ENCODE measurements around the gene PCDH1.

Gene PCDH1

DNA sequence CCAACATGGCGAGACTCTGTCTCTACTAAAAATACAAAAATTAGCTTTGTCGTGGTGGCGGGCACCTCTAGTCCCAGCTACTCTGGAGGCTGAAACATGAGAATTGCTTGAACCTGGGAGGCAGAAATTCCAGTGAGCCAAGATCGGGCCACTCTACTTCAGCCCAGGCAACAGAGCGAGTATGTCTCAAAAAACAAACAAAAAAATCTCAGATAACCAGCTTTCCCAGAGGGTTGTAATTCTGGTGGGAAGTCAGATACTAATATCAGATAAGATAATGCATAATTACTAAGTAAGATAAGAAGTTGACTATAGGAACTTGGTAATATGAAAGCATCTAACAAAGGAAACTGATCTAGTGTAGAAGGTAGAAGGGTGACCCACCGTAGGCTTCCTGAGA lies 60.6 kb downstream of the PCDH1 start:
- no peak overlapping the region for H3K27ac ChIP-seq
- no peak for TF ChIP-seq ZFX (IDR thresholded peaks at IDR 0.05; ENCODE audit: borderline replicate concordance)
- TF ChIP-seq CTCF (IDR thresholded peaks at IDR 0.05) = no peak

DNA sequence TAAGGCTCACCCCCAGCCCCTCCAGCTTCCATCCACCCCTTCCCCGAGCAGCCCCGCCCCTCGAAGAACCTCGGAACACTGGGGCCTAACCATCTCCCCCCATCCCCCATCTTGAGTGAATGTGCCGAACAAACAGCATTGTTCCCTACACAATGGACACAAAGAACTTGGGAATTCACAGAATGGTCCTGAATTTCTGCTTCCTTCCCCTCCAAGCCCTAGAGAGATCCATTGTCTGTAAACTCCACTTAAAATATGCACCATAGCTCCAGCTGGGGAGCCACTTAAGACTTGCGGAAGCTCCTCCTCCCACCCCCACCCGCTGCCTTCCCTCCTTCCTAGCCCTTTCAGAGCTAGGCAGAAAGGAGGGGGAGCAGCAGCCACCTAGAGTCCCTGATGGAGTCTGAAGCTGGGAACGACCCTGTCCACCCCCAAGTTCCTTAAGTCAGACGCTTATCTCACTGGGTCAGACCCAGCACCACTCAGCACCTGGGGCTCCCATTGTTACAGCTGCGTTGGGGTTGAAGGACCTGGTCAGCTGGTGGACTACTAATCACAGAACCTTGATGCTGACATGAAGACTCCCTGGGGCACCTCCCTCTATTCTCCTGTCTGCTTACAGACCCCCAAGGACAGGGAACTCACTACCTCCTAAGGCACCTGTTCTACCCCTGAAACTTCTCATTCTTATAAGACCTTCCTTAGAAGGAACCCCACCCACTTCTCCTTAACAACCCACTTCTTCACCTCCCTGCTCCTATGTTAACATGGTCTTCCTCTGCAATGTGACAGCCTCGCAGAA lies 61.4 kb downstream of the PCDH1 start:
- no peak for TF ChIP-seq ZFX (IDR thresholded peaks at IDR 0.05; ENCODE audit: borderline replicate concordance)
- no peak for TF ChIP-seq CTCF (IDR thresholded peaks at IDR 0.05)
- H3K27ac ChIP-seq = no peak overlapping the region

DNA sequence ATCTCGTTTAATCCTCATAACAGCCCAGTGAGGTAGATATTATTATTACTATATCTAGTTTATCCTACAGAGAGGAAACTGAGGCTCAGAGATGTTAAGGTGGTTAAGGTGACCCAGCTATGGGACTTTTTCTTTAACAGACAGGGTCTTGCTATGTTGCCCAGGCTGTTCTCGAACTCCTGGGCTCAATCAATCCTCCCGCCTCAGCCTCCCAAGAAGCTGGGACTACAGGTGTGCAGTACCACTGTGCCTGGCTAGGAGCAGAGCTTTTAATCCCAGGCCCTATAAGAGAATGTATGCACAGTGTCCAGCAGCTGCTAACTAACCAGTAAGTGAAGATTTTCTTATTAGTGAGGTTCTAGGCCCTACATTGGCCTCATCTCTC lies 62.4 kb downstream of the PCDH1 start:
- H3K27ac ChIP-seq = no peak overlapping the region
- TF ChIP-seq CTCF (IDR thresholded peaks at IDR 0.05) (no peak), ZFX (IDR thresholded peaks at IDR 0.05; ENCODE audit: borderline replicate concordance) (no peak)

- H3K27ac ChIP-seq = no peak overlapping the region
- TF ChIP-seq ZFX (IDR thresholded peaks at IDR 0.05; ENCODE audit: borderline replicate concordance) (no peak), CTCF (IDR thresholded peaks at IDR 0.05) (no peak)
These were observed 63.0 kb downstream of the PCDH1 start for GRCh38 chr5:141815051-141815795.

DNA sequence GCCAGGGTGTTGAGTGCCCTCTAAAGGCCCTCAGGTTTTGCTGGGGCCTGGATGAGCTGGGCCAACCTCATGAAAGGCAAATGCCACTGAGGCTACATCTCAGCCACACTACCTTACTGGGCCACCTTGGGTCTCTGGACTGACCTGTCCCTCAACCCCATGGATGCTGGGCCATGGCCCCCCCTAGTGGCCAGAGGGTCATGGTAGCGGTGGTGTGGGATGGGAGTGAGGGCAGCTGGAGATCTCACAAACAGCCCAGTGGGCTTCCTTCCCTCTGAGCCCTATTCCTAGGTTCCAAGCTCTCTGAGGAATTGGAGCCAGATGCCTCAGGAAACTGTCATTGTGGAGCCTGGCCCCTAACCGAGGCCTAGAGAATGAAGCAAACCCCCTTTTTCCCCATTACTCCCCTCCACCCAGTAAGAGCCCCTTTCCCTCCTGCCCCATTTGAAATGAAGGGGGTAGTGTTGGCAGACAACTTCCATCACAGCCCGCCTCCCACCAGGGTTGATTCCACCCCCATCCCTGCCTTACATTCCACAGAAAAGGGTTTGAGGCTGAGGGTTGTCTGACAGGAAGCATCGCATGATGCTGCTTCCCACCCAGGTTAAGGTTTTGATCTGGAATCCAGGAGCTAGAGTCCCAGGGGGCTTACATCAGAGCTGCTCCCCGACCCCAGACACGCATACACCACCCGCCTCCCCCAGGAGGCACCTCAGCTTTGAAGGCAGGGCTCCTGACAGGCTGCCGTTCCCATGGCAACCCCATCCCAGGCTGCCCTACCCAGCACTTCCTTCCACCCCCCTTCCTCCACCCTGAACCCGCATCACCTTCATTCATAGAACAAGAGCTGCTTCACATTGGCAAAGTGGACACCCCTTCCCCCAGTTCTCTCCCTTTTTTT lies 63.9 kb downstream of the PCDH1 start:
- TF ChIP-seq CTCF (IDR thresholded peaks at IDR 0.05) (peak; percentile 84), ZFX (IDR thresholded peaks at IDR 0.05; ENCODE audit: borderline replicate concordance) (no peak)
- no peak overlapping the region for H3K27ac ChIP-seq

DNA sequence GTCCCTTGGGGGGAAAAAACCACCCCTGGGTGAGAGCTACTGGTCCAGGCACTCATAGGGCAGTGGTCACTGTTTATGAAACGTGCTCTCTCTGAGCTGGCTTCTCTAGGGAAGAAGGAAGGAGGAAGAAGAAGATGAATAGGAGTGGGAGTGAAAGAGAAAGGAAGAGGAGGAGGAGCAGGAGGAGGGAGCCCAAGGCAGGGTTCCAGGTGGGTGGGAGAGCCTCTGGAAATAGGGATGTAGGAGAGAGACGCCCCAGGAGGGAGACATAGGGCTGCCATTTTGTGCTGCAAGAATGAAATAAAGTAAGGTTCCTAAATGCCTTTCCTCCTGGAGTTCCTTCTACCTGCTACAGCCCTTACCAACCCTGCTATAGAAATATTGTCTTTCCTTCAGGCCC lies 65.7 kb downstream of the PCDH1 start:
- no peak overlapping the region for H3K27ac ChIP-seq
- TF ChIP-seq ZFX (IDR thresholded peaks at IDR 0.05; ENCODE audit: borderline replicate concordance) = no peak

Data from 22Rv1 (cell line).